Liver (tissue), 3 donors: ENCODE measurements around the gene FOXL1.

Experiments used
- CTCF ChIP-seq: fragments of 150-350 bp; IDR thresholded peaks from 2 replicates; pipeline ENCODE4 v1.5.1; 2017; ENCODE audit warnings: improper control_type of control experiment, low read depth, low read length; ENCODE audit not compliant: missing input control
- EGR1 ChIP-seq, 2 donors: IDR thresholded peaks; 2 replicates each; pipeline ENCODE4 v1.6.1; 2016 to 2018; ENCODE audit warnings: antibody characterized with exemption in 2 of 2, low read depth in 2 of 2
- FOXA1 ChIP-seq: IDR thresholded peaks from 2 replicates; pipeline ENCODE4 v1.6.1; 2016; ENCODE audit warnings: antibody characterized with exemption
- FOXA2 ChIP-seq: IDR thresholded peaks from 2 replicates; pipeline ENCODE4 v1.6.1; 2016; ENCODE audit warnings: antibody characterized with exemption
- MAX ChIP-seq: IDR thresholded peaks from 2 replicates; pipeline ENCODE4 v1.6.1; 2016; ENCODE audit warnings: antibody characterized with exemption
- RAD21 ChIP-seq, 2 donors: IDR thresholded peaks; 2 replicates each; pipeline ENCODE4 v1.6.1; 2016; ENCODE audit warnings: antibody characterized with exemption in 2 of 2, mild to moderate bottlenecking in 2 of 2
- REST ChIP-seq: IDR thresholded peaks from 2 replicates; pipeline ENCODE4 v1.6.1; 2016; ENCODE audit warnings: antibody characterized with exemption, mild to moderate bottlenecking
- RXRA ChIP-seq, 2 donors: IDR thresholded peaks; 2 replicates each; pipeline ENCODE4 v1.6.1; 2017 to 2018; ENCODE audit warnings: antibody characterized with exemption in 2 of 2, mild to moderate bottlenecking in 1 of 2
- donor health status: healthy.
- donor health status: healthy.

- no peak for TF ChIP-seq CTCF
- TF ChIP-seq REST, result no peak
- TF ChIP-seq MAX, result no peak
- TF ChIP-seq FOXA1, result no peak
- no peak for TF ChIP-seq EGR1 (IDR thresholded peaks at IDR 0.05; ENCODE audit: low read depth in 2 of 2)
- TF ChIP-seq RAD21 (IDR thresholded peaks at IDR 0.05), result no peak
- no peak for TF ChIP-seq FOXA2
- no peak for TF ChIP-seq RXRA (IDR thresholded peaks at IDR 0.05)
These were observed 6.3 kb upstream of the FOXL1 start for GRCh38 chr16:86572041-86572521.
